ENCODE results near the gene NEK11. TPM values are rescaled to one million over a fixed set of nuclear protein-coding genes. Genes with fewer than 3 reads are reported as not detected.
"Not testable (repeated sequence)": the region's sequence is repeated elsewhere in the genome, so short reads cannot be mapped to it uniquely, and the experiment has no call there.

The NEK11 gene
- polyA plus RNA-seq, 3 donors: 15.8 to 22.1 (median 18.1) TPM

DNA sequence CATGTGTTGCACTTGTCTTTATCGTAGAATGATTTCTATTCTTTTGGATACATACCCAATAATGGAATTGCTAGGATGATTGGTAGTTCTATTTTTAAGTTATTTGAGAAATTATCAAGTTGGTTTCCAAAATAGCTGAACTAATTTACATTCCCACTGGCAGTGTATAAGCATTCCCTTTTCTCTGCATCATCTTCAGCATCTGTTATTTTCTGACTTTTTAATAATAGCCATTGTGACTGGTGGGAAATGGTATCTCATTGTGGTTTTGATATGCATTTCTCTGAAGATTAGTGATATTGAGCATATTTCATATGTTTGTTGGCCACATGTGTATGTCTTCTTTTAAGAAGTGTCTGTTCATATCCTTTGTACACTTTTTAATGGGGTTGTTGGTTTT, 273.2 kb downstream of the NEK11 start:
- no peak for DNase-seq

DNA sequence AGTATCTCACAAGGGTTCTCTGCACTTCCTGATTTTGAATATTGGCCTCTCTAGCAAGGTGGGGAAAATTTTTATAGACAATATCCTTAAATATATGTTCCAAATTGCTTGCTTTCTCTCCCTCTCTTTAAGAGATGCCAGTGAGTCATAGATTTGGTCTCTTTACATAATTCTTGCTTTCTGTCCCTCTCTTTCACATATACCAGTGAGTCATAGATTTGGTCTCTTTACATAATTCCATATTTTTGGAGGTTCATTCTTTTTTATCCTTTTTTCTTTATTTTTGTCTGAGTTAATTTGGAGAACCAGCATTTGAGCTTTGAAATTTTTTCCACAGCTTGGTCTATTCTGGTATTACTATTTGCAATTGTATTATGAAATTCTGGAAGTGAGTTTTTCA, 277.2 kb downstream of the NEK11 start:
- no peak for DNase-seq

DNA sequence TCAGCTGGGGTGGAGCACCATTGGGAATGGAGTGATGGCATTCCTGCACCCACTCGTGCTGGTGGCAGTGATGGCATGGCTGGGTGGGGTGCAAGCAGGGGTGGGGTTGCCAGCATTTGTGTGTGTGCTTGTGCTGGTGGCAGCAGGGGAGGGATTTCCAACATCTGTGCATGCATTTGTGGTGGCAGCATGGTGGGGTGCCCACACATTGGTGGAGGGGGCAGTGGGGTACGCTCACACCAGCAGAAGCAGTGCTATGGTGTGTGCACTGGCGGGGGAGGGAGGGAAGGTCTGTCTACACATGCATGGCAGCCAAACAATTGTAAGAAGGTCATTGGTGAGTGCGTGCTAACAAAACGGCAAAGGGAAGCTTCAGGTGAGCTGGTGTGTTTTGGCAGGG, 278.2 kb downstream of the NEK11 start:
- no peak for DNase-seq

DNA sequence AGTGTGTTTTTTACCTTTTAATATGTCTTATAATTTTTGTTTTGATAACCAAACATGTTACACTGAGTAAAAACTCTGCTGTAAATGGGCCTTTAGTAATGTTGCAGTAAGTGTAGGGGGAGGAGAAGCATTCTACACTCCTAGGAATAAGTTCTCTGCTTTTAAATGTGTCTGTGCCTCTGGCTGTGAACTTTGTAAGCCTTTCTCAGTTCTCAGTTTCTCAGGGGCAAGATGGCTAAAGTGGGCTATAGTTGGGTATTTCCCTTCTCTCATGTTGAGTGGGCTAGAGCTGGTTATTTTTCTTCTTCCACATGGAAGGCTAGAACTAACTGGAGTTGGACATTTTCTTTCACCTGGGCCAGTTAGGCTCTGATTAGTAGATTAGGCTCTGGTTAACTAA, 279.6 kb downstream of the NEK11 start:
- no peak for DNase-seq

DNA sequence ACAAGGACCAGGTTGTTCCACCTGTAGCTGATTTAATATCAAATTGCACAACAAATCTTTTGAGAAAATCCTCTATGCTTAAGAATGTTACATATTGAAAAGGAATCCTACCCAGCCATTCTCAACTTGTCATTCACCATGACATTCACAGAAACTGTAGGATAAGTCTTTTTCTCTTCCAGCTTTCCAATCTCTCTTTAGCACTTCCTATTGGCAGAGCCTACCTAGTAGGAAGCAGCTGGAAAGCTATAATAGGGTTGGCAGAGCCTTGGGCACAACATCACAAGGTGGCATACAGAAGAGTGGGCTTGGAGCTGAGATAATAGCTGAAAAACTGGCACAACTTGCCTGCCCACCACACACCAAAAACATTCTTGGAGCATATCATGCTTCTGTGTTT, 287.6 kb downstream of the NEK11 start:
- DNase-seq: no peak

DNA sequence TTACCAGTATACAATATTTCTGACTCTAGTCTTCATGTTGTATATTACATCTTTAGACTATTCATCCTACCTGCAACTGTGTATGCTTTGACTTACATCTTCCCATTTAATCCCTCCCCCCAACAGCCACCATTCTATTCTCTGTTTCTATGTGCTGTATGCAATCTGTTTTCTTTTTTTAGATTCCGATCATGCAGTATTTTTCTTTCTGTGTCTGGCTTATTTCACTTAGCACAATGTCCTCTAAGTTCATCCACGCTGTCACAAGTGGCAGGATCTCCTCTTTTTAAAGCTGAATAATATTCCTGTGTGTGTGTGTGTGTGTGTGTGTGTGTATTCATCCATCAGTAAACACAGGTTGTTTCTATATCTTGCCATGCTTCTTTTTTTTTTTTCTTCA, 288.5 kb downstream of the NEK11 start:
- DNase-seq: no peak

DNA sequence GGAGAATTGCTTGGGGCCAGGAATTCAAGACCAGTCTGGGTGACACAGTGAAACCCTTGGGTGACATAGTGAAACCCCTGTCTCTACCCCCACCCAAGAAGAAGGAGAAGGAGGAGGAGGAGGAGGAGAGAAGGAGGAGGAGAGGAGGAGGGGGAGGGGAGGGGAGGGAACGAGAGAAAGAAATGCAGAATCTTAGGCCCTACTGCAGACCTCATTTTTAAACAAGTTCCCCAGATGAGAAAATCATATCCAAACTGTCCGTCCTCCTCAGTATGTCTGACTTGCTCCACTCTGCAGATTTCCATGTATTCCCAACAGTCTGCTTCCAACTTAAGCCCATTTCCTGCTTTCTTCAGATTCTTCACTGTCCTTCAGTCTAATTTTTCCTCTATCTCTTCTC, 291.0 kb downstream of the NEK11 start:
- no peak for DNase-seq

DNA sequence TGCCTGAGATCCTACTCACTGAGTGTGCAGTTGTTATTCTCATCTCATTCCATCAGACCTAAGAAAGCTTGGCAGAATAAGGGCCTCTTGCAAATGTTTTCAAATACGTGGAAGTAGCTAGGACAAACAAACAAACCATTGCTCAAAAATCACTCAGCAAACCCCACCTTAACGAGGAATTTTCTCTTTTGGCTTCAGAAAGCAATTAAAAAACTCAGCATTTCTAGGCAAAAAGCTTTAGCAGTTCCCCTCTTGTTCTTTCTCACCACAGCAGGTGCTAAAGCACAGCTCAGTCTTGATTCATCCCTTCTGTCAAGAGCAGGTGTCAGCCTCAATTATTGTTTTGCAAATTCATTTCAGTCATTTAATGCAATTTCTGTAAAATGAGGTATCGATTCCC, 296.3 kb downstream of the NEK11 start:
- DNase-seq: no peak

DNA sequence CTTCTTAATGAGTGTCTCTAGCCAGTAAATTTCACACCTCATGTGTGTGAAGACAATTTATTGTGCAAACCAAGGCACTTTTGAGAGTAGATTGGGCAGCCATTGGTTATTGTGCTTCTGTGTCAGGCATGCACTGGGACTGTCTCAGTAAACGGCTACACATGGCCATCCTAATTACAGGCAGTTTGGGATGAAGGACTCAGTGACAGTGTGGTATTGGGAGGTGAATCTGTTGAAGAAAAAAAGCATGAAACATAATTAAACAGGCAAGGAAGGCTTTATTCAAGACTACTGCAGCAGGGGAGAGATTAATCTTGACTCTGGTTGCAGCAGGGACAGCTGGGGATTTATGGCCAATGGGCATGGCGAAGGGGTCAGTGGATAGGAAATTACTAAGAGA, 297.1 kb downstream of the NEK11 start:
- no peak for DNase-seq

DNA sequence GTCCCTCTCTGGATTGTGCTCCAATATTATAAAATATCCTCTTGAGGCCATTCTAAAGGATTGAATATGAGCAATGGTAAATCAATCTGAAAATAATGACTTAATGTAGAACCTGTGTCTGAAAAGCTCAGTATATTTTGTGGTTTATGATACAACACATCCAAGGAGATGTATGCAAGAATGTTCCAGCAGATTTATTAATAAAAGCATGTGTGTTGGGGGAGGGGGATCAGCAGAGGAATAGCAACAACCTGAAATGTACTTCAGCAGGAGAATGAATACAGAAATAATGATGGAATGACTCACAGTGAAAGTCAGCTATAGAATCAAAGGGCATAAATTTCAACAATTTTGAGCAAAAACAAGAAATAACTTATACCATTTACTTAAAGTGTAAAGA, 298.2 kb downstream of the NEK11 start:
- no peak for DNase-seq

DNA sequence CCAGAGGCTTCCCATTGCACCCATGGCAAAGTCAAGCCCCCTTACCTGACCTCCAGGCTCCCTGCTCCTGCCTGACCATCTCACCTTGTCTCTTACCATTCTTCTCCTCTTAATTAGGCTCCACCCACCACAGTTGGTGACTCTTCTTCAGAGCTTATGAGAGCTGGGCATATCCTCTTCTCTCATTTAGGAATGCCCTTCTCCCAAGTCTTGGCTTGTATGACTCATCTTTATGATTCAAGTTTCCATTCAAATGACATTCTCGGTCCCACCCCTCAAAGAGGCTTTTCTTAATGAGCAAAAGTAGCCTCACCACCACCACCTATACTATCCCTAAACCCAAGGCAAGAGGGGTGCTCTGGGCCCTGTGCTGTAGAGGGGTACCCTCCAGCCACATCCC, 299.6 kb downstream of the NEK11 start:
- DNase-seq: no peak

DNA sequence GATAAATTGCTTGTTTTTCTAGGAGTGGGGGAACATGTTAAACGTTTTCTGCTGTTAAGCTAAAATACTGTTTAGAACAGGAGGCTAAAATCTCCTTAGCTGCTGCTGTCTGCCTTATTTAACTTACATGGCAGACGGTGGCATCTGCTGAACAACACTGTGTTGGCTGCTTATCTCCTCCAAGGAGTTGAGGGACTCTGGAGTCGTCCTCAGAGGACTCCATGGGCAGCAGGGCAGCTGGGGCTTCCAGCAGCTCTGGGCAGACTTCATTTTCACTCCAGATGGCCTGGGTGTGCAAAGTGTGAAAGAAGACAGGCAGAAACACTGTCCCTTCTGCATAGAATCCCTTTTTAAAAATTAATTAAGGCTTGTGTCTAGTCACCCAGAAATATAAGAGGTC, 302.0 kb downstream of the NEK11 start:
- no peak for DNase-seq

DNA sequence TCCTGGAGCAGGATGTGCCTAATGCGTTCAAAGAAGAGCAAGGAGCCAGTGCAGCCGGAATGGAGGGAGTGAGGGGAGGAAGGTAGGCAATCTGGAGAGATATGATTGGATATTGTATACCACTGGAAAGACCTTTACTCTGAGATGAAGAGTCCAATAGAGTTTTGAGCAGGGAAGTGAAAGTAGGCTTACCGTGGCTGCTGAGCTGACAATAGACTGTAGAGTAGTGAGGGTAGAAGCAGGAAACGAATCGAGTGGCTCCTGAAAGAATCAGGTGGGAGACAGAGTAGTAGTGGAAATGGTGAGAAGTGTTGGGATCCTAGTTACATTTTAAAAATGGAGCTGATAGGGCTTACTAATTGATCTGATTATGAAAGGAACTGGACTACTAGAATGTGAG, 303.1 kb downstream of the NEK11 start:
- DNase-seq: no peak

DNA sequence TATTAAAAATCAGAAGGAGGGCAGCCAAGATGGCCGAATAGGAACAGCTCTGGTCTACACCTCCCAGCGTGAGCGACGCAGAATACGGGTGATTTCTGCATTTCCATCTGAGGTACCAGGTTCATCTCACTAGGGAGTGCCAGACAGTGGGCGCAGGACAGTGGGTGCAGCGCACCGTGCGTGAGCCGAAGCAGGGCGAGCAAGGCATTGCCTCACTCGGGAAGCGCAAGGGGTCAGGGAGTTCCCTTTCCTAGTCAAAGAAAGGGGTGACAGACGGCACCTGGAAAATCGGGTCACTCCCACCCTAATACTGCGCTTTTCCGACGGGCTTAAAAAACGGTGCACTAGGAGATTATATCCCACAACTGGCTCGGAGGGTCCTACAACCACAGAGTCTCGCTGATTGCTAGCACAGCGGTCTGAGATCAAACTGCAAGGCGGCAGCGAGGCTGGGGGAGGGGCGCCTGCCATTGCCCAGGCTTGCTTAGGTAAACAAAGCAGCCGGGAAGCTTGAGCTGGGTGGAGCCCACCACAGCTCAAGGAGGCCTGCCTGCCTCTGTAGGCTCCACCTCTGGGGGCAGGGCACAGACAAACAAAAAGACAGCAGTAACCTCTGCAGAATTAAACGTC, 304.9 kb downstream of the NEK11 start:
- not testable (repeated sequence) for DNase-seq

DNA sequence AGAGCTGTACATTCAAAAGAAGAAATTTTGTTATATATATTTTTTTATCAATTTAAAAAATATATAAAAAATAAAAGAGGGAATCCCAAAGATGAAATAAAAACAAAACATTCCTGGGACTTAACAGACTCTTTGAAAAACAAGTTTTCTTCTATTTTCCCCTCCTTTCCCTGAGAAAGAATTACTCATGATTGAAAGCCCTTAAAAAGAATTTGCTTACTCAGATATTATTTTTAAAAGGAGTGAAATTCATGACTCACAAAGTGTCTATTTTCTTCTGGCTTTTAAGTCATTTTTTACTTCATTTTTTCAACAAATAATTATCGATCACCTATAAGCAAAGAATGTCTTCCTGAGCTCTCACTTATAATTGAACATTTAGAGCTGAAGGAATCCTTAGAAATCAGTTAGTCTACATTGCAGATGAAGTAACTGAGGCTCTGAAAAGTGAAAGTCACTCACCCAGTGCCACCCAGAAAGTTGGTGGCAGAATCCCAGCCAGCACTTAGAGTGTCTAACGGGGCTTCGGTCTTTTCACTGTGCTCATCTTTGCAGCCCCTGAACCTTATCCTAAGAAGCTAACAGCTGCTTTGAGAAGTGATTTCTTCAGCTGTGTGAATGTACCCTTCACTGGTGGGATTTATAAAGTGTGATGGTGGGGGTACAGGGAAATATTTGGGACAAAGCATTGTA, 312.4 kb downstream of the NEK11 start:
- no peak for DNase-seq

DNA sequence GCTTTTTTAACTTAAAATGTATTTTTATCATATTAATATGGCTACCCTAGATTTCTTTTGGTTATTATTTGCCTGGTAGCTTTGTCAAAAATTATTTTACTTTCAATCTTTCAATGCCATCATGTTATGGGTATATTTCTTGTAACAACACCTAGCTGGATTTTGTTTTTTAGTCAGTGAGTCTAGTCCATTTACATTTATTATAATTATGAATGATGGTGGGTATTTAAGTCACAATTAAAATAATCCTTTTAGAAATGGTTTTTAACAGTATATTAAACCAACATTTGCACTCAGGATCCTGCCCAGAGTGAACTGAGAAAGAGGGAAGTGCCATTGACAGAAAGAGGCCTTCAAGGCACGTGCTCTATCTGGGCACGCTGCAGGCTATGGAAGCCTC, 315.1 kb downstream of the NEK11 start:
- DNase-seq: no peak

DNA sequence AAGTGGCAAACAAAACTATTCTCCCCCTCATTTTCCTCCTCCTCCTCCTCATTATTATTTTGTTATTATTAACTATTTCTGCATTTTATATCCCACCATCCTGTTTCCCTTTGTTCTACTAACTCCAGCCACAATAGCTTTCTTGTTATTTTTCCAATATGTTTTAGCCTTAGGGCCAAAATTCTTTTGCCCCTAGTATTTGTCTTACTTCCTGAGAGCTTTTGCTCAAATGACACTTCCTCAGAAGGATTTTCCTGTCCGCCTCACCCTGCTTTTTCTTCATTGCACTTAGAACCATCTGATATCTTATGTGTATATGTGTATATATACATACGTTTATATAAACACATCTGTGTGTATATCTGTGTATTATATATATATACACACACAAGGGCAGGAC, 322.2 kb downstream of the NEK11 start:
- no peak for DNase-seq

DNA sequence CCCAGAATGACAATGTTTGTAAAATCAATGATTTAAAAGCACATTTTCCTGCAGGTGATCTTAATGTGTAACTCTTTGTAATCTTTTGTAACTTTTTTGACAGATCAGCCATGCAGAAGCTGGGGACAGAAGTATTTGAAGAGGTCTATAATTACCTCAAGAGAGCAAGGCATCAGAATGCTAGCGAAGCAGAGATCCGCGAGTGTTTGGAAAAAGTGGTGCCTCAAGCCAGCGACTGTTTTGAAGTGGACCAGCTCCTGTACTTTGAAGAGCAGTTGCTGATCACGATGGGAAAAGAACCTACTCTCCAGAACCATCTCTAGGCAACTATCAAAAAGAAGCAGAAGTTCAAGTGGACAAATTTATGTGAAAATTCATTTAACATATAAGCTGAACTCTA, 322.8 kb downstream of the NEK11 start:
- no peak for DNase-seq

DNA sequence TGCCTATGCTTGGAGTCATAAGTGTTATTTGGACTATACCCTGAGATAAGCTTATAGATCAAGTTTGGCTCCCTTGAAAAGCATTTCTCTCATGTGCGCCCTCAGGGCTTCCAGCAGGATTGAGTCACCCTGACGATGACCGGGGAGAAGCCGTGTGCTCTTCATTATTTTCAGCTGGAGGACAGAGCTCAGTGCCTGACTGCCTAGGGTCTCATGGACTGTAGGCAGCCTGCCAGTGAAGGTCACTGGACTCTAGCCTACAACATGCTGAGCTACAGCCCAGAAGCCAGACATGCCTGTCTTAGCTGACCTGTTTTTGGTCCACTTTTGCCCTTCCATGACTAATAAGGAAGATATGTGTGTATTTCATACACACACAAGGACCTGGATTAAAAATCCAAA, 323.3 kb downstream of the NEK11 start:
- no peak for DNase-seq

DNA sequence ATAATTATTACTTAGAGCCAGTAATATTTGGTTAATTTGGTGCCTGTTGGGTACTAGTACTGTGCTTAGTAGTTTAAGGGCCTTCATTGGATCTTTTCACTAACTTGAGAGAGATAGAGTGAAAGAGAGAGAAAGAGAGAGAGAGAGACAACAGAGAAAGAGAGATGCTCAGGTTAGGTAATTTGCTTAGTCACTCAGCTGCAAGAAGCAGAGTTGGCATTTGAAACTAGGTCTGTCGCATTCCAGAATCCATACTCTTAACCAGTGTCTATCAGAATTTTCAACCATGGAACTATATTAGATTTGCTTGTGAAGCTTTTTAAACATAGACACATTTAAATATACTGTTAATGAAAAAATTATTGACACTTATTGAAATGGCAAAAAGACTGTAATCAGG, 323.8 kb downstream of the NEK11 start:
- DNase-seq: no peak

DNA sequence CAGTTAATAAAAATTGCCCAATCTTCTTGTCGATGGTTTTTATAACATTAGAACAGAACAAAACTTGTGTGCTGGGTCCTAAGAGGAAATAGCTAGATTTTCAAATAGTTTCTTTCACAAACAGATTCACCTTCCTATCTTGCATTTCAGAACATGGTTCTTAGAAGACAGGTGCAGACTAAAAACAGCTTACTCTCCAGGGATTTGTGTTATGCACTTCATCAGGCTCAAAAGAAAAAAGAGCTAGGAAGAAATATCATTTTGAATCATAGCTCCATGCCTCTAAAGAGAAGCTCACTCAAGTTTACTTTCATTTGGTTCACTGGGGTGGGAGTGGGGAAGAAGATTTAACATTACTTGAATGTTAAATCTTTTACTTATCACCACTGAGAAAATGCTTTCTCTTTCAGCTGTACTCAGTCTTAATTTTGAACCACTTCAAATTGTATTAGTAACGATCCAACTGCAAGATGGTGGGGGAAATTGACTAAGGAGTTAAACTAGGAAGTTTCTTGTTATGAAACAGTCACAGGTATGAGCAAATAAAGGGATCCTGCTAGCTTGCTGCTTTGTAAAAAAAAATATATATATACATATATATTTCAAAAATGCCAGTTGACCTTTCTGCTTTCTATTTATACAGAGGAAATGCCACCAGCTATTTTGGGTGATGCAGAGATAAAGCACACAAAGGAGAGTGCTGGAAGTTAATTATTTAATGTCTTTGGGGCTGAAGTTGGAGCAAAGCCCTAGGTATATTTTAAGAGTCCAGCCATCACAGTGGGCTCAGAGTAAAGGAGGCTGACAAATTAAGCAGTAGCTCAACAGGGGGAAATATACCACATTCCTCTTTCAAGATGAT, 326.6 kb downstream of the NEK11 start:
- DNase-seq: no peak

DNA sequence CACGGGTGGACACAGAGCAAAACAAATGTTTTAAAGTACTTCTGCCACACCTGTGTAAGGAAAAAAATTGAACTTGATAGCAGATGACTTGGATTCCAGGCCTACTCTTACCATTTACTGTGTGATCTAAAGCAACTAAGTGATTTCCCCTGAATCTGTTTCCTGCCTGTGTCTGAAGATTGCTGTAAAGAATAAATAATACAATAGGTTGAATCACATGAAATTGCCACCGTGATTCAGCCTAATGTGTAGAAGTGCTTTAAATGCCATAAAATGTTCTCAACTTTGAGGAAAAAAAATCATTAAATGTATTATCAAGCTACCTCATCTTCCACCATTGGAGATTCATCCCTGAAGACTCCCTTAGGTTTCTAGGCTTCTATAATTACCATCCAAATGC, 327.3 kb downstream of the NEK11 start:
- no peak for DNase-seq

DNA sequence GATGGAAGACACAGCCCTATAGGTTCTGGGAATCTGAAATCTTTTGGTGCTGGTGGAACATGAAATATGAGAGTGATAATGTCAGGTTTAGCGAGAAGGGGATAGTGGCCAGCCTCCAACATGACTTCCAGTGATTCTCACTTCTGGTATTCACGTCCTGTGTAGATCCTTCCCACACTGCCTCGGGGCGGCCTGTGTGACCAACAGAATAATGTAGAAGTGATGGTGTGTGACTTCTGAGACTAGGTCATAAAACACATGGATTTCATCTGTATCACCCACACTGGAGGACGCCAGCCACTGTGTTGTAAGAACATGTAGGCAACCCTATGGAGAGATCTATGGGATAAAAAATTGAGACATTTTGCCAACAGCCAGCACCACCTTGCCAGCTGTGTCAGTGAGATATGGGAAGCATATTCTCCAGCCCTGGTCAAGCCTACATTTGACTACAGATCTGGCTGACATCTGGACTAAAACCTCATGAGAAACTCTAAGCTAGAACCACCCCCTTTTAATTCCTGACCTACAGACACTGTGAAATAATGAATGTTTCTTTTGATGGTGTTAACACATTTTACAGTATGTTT, 329.4 kb downstream of the NEK11 start:
- DNase-seq: no peak
